ENCODE data around the gene GPC5.

DNA sequence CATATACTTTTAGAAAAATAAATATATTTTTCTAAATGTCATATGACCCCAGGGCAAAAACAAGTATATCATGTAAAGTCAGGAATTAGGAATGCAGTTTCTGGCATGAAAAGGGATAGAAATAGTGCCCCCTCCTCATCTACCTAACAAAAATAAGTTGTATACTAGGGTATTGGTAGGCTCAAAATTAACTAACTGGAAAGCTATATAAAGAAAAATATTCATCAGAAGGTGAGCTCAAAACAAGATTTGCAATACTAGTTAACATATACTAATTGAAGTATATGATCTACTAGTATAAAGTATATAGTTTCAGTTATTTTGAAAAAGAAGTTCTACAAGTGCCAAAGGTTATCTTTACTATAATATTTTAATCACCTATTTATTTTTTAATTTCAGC lies 200.2 kb downstream of the GPC5 start:
- TF ChIP-seq, protein P1, sequence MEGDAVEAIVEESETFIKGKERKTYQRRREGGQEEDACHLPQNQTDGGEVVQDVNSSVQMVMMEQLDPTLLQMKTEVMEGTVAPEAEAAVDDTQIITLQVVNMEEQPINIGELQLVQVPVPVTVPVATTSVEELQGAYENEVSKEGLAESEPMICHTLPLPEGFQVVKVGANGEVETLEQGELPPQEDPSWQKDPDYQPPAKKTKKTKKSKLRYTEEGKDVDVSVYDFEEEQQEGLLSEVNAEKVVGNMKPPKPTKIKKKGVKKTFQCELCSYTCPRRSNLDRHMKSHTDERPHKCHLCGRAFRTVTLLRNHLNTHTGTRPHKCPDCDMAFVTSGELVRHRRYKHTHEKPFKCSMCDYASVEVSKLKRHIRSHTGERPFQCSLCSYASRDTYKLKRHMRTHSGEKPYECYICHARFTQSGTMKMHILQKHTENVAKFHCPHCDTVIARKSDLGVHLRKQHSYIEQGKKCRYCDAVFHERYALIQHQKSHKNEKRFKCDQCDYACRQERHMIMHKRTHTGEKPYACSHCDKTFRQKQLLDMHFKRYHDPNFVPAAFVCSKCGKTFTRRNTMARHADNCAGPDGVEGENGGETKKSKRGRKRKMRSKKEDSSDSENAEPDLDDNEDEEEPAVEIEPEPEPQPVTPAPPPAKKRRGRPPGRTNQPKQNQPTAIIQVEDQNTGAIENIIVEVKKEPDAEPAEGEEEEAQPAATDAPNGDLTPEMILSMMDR (IDR thresholded peaks at IDR 0.05; ENCODE audit: insufficient read depth, low read length, poor library complexity, severe bottlenecking) = no peak
- no peak for TF ChIP-seq EZH2phosphoT487 (conservative IDR thresholded peaks at IDR 0.05; ENCODE audit: low read length)

All from SU-DHL-6 (cell line).